Right lobe of liver (tissue), 6 donors: ENCODE data around the gene FCMR. TPM values are rescaled to one million over a fixed set of nuclear protein-coding genes. Genes with fewer than 3 reads are reported as not detected.

Source experiments
- ATAC-seq, 4 donors: fragments of 200-7000 bp; cut with Tn5 transposase; one replicate each; pipeline ENCODE4 v1.9.1; 2020; ENCODE audit warnings: mild to moderate bottlenecking in 4 of 4, moderate library complexity in 4 of 4
- DNase-seq, 3 donors: peaks; one replicate each; pipeline ENCODE4 v3.0.0-alpha.2; 2020
- H3K27ac ChIP-seq, 3 donors: fragments of 200-600 bp; one replicate each; pipeline ENCODE4 v1.8.0; 2022
- H3K27me3 ChIP-seq, 2 donors: fragments of 200-600 bp; one replicate each; pipeline ENCODE4 v1.8.0; 2022
- H3K36me3 ChIP-seq, 4 donors: fragments of 200-600 bp; sonication (generic) in 1 of 4; one replicate each; pipeline versions ENCODE4 v1.5.1 to v1.8.0; 2017 to 2022; ENCODE audit warnings: control low read depth in 1 of 4
- H3K4me1 ChIP-seq, 4 donors: fragments of 200-600 bp; sonication (generic) in 1 of 4; one replicate each; pipeline versions ENCODE4 v1.5.1 to v1.8.0; 2017 to 2022; ENCODE audit warnings: control low read depth in 1 of 4
- H3K4me3 ChIP-seq, 3 donors: fragments of 200-600 bp; one replicate each; pipeline ENCODE4 v1.8.0; 2022
- H3K9me3 ChIP-seq, 4 donors: fragments of 200-600 bp; sonication (generic) in 1 of 4; one replicate each; pipeline versions ENCODE4 v1.5.1 to v1.8.0; 2017 to 2022; ENCODE audit warnings: control low read depth in 1 of 4
- POLR2A ChIP-seq: fragments of 450-650 bp; IDR thresholded peaks from one replicate; pipeline ENCODE4 v1.6.1; 2017; ENCODE audit warnings: antibody characterized with exemption, mild to moderate bottlenecking
- WGBS: methylation state at CpG from one replicate; pipeline ENCODE4 v1.1.6; 2018; ENCODE audit warnings: low coverage, low lambda C conversion rate; ENCODE audit not compliant: insufficient coverage; ENCODE audit errors: missing lambda C conversion rate; 5-methylcytosine and 5-hydroxymethylcytosine counted together
- intact Hi-C, 2 donors: fragments of 100-400 bp; cut with DNase I; formaldehyde crosslinking; loops; one replicate each; pipeline versions ENCODE4 v1.11.2 to v1.14.1; 2022
- total RNA-seq, 6 experiments: library from RNA; depleted of rRNA in 2 of 6; stranded (reverse); fragments of >200 nt in 2 of 6; fragmentation: NEBNext Ultra II Directional in 3 of 6; extraction: Animal tissue kit (Norgen Biotek cat#: 25700) in 3 of 6; gene quantifications; one replicate each; pipeline versions ENCODE4 v1.1.0 to v1.2.4, GENCODE V29; 2016 to 2023
- TF ChIP-seq, protein P1 (sequence below), 4 donors: fragments of 200-600 bp in 3 of 4; fragments of 450-650 bp in 1 of 4; IDR thresholded peaks; one replicate each; pipeline versions ENCODE4 v1.5.1 to v1.8.0; 2016 to 2022; ENCODE audit warnings: antibody characterized with exemption in 4 of 4, mild to moderate bottlenecking in 2 of 4
- donor health status: DM: no; HTN: yes; CAD: no.
- donor health status: DM: no; HTN: no; CAD: no.
- donor health status: DM: no; HTN: no; CAD: no.
- donor health status: DM: no; HTN: yes; CAD: no.
- donor health status: DM: no; HTN: yes; CAD: no.

The FCMR gene
- total RNA-seq, 6 experiments from 2014 or later = 0.80 to 3.2 (median 1.4) TPM

GRCh38 chr1:206912445-206913095, 9.2 kb downstream of the FCMR start:
- intact Hi-C loops = loop anchor here (10.0 kb wide), 4 partner anchors 48 to 438 kb away; partner anchors contain the start of genes DYRK3 (in 1 of the 2), IKBKE (in 1 of the 2) and IL20 (in 1 of the 2)
- 17% methylated on average over 7 of the region's 7 CpGs for WGBS
- H3K36me3 ChIP-seq = no peaks in the 10 kb centered on the region
- ATAC-seq = peak; percentile 65 to 82 (median 69)
- peak in 1 of 3 donors; percentile 73 for DNase-seq
- H3K27me3 ChIP-seq = no peaks in the 10 kb centered on the region
- no peak overlapping the region for H3K27ac ChIP-seq
- H3K9me3 ChIP-seq = no peaks in the 10 kb centered on the region
- TF ChIP-seq, protein P1, sequence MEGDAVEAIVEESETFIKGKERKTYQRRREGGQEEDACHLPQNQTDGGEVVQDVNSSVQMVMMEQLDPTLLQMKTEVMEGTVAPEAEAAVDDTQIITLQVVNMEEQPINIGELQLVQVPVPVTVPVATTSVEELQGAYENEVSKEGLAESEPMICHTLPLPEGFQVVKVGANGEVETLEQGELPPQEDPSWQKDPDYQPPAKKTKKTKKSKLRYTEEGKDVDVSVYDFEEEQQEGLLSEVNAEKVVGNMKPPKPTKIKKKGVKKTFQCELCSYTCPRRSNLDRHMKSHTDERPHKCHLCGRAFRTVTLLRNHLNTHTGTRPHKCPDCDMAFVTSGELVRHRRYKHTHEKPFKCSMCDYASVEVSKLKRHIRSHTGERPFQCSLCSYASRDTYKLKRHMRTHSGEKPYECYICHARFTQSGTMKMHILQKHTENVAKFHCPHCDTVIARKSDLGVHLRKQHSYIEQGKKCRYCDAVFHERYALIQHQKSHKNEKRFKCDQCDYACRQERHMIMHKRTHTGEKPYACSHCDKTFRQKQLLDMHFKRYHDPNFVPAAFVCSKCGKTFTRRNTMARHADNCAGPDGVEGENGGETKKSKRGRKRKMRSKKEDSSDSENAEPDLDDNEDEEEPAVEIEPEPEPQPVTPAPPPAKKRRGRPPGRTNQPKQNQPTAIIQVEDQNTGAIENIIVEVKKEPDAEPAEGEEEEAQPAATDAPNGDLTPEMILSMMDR (IDR thresholded peaks at IDR 0.05) = peak; percentile 88 to 89 (median 88)
- TF ChIP-seq POLR2A = no peak
- H3K4me1 ChIP-seq = peaks cover 0 to 5% (median 0%) of the 10 kb centered on the region in 4 donors
- H3K4me3 ChIP-seq = no peak overlapping the region

GRCh38 chr1:206911064-206911663, 10.6 kb downstream of the FCMR start:
- intact Hi-C loops = loop anchor here (10.0 kb wide), 4 partner anchors 46 to 436 kb away; partner anchors contain the start of genes DYRK3 (in 1 of the 2), IKBKE (in 1 of the 2) and IL20 (in 1 of the 2)
- H3K36me3 ChIP-seq = no peaks in the 10 kb centered on the region
- H3K9me3 ChIP-seq = no peaks in the 10 kb centered on the region
- ATAC-seq (peak in 3 of 4 donors; percentile 46 to 50 (median 50)), DNase-seq (no peak)
- TF ChIP-seq, protein P1 (IDR thresholded peaks at IDR 0.05) = peak; percentile 62 to 93 (median 90)
- TF ChIP-seq POLR2A = no peak
- no peak overlapping the region for H3K4me3 ChIP-seq
- H3K27me3 ChIP-seq = no peaks in the 10 kb centered on the region
- no peak overlapping the region for H3K27ac ChIP-seq
- peaks cover 0 to 10% (median 0%) of the 10 kb centered on the region in 4 donors for H3K4me1 ChIP-seq
- 0% methylated on average over 1 of the region's 1 CpG for WGBS

- peak in 1 of 3 donors; percentile 46 for DNase-seq
- H3K9me3 ChIP-seq = no peaks in the 10 kb centered on the region
- no peaks in the 10 kb centered on the region for H3K27me3 ChIP-seq
- WGBS = 33% methylated on average over 9 of the region's 14 CpGs
- no peak for TF ChIP-seq POLR2A
- TF ChIP-seq, protein P1 (IDR thresholded peaks at IDR 0.05) = no peak
- peak overlapping the region in 2 of 3 donors; percentile 34 to 47 for H3K27ac ChIP-seq
- intact Hi-C loops = loop anchor here (10.0 kb wide), 4 partner anchors 45 to 435 kb away; partner anchors contain the start of genes DYRK3 (in 1 of the 2), IKBKE (in 1 of the 2) and IL20 (in 1 of the 2)
- H3K4me3 ChIP-seq = peak overlapping the region; percentile 46 to 54 (median 52)
- ATAC-seq = peak; percentile 20 to 39 (median 26)
- no peaks in the 10 kb centered on the region for H3K36me3 ChIP-seq
- H3K4me1 ChIP-seq = peaks cover 0 to 10% (median 0%) of the 10 kb centered on the region in 4 donors
Measured at GRCh38 chr1:206909883-206910318, 11.8 kb downstream of the FCMR start.

DNA sequence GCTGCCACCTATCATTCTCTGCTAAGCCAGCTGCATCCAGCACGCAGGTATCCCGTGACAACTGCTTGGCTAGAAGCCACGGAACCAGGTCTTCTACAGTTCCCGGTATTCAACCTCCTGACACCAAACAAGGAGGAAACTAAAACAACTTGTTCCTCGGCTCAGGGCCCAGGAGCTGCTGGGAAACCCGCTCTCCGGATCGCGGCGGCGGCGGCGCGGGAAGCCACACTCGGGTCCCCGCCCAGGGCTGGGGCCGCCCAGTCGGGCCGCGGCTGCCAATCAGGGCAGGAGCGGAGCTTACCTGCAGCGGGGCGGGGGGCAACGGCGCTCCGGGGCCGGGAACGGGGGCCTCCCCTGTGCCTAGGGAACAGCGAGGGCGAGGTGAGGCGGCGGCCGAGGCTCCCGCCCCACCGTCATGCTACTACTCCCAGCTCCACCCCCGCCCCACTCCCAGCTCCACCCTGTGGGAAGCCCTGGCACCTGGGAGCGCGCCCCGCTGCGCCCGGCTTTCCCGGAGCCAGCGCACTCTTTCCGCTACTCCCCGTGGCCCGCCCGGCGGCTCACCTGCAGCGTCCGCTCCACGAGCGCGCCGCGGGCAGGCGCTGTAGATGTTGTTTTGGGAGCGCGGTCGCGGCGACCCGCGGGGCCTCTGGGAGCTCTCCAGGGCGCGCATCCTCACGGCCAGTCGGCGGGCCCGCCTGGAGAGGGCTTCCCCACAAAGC, 12.4 kb downstream of the FCMR start:
- no peak for TF ChIP-seq POLR2A
- DNase-seq (peak; percentile 65 to 86 (median 76)), ATAC-seq (peak; percentile 66 to 83 (median 76))
- 0% methylated on average over 2 of the region's 69 CpGs for WGBS
- peak overlapping the region; percentile 46 to 54 (median 52) for H3K4me3 ChIP-seq
- no peaks in the 10 kb centered on the region for H3K27me3 ChIP-seq
- no peaks in the 10 kb centered on the region for H3K9me3 ChIP-seq
- no peaks in the 10 kb centered on the region for H3K36me3 ChIP-seq
- H3K4me1 ChIP-seq = peaks cover 0 to 10% (median 0%) of the 10 kb centered on the region in 4 donors
- H3K27ac ChIP-seq = peak overlapping the region in 2 of 3 donors; percentile 34 to 47
- intact Hi-C loops = no loop called here
